Activated CD8-positive, alpha-beta T cell treated with anti-CD3 and anti-CD28 coated beads, Interleukin-2, amount 10 ng/mL, durations not matched to agents 7 days and 5 days (primary cell): ENCODE data around the gene MB21D2. TPM values are rescaled to one million over a fixed set of nuclear protein-coding genes. Genes with fewer than 3 reads are reported as not detected.

Experiments
- ATAC-seq: fragments of 150-1000 bp; cut with Tn5 transposase; one replicate; pipeline ENCODE4 v1.10.0; 2021; ENCODE audit warnings: moderate library complexity
- CTCF ChIA-PET: fragments of 350-600 bp; sonication (Branson Sonifier 250); formaldehyde crosslinking; loops from one replicate; lab custom pipeline; 2021; ENCODE audit warnings: antibody characterized with exemption; lab: Charles Lee
- POLR2A ChIA-PET: fragments of 350-600 bp; sonication (Branson Sonifier 250); formaldehyde crosslinking; loops from one replicate; lab custom pipeline; 2021; ENCODE audit warnings: antibody characterized with exemption; lab: Charles Lee
- DNase-seq: peaks from one replicate; pipeline ENCODE4 v3.0.0-alpha.2; 2020
- H3K27ac Mint-ChIP-seq: one replicate; pipeline ENCODE4 v1.8.0; 2021; ENCODE audit warnings: mild to moderate bottlenecking, mixed read lengths
- H3K27me3 Mint-ChIP-seq: one replicate; pipeline ENCODE4 v1.8.0; 2021; ENCODE audit warnings: low read depth, mixed read lengths
- H3K36me3 Mint-ChIP-seq: one replicate; pipeline ENCODE4 v1.8.0; 2021; ENCODE audit warnings: low read depth, mixed read lengths
- H3K4me1 Mint-ChIP-seq: one replicate; pipeline ENCODE4 v1.8.0; 2021; ENCODE audit warnings: low read depth, mixed read lengths
- H3K4me3 Mint-ChIP-seq: one replicate; pipeline ENCODE4 v1.8.0; 2021; ENCODE audit warnings: mild to moderate bottlenecking, mixed read lengths
- H3K9me3 Mint-ChIP-seq: one replicate; pipeline ENCODE4 v1.8.0; 2022; ENCODE audit warnings: mixed read lengths; ENCODE audit not compliant: insufficient read depth
- total RNA-seq, 2 experiments: library from RNA; stranded (reverse); gene quantifications; one replicate each; pipeline ENCODE4 v1.2.3, GENCODE V29; 2021

MB21D2 gene
- total RNA-seq, 2 experiments from 2014 or later = 6.5 to 7.2 TPM

DNA sequence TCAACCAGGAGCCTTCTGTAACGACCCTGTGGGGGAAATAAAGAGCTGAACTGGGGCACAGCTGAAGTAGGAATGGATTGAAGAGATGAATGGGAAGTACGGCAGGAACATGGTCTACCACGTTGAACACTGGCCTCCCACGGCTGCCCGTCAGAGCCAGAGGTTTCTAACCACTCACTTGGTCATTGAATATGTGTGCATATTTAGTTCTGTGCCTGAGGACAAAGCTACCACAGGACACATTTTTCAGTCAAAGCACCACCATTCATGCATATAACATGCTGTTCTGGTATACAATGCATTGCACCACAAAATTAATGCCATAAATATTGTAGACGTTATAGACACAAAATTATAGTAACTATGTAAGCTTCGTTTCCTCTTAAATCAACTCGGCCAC lies 75.5 kb downstream of the MB21D2 start:
- peaks cover 28% of the 10 kb centered on the region for H3K4me1 Mint-ChIP-seq
- H3K27ac Mint-ChIP-seq = no peak overlapping the region
- DNase-seq = no peak
- no peaks in the 10 kb centered on the region for H3K36me3 Mint-ChIP-seq
- no peak overlapping the region for H3K4me3 Mint-ChIP-seq
- POLR2A ChIA-PET = no interaction called here
- H3K27me3 Mint-ChIP-seq = no peaks in the 10 kb centered on the region
- ATAC-seq = no peak
- no peaks in the 10 kb centered on the region for H3K9me3 Mint-ChIP-seq
- CTCF ChIA-PET = no interaction called here

- no peaks in the 10 kb centered on the region for H3K27me3 Mint-ChIP-seq
- no peak for ATAC-seq
- H3K27ac Mint-ChIP-seq = no peak overlapping the region
- ChIA-PET POLR2A (no interaction called here), CTCF (no interaction called here)
- no peak overlapping the region for H3K4me3 Mint-ChIP-seq
- H3K4me1 Mint-ChIP-seq = peaks cover 26% of the 10 kb centered on the region
- DNase-seq = no peak
- no peaks in the 10 kb centered on the region for H3K36me3 Mint-ChIP-seq
- no peaks in the 10 kb centered on the region for H3K9me3 Mint-ChIP-seq
These were observed 76.2 kb downstream of the MB21D2 start for GRCh38 chr3:192841428-192841827.

GRCh38 chr3:192840143-192840836 lies 77.4 kb downstream of the MB21D2 start:
- no peak for ATAC-seq
- H3K4me1 Mint-ChIP-seq = peaks cover 35% of the 10 kb centered on the region
- POLR2A ChIA-PET = no interaction called here
- no peaks in the 10 kb centered on the region for H3K9me3 Mint-ChIP-seq
- H3K27me3 Mint-ChIP-seq = no peaks in the 10 kb centered on the region
- CTCF ChIA-PET = interaction anchor here (0.7 kb wide), 1 partner anchor 23 kb away, joined by 3 read pairs; no protein-coding TSS in a partner anchor
- no peak overlapping the region for H3K27ac Mint-ChIP-seq
- DNase-seq = no peak
- peaks cover 3% of the 10 kb centered on the region for H3K36me3 Mint-ChIP-seq
- H3K4me3 Mint-ChIP-seq = no peak overlapping the region

- DNase-seq (no peak), ATAC-seq (no peak)
- H3K9me3 Mint-ChIP-seq = no peaks in the 10 kb centered on the region
- H3K4me3 Mint-ChIP-seq = no peak overlapping the region
- peaks cover 3% of the 10 kb centered on the region for H3K36me3 Mint-ChIP-seq
- H3K27ac Mint-ChIP-seq = no peak overlapping the region
- ChIA-PET CTCF (no interaction called here), POLR2A (no interaction called here)
- H3K4me1 Mint-ChIP-seq = peaks cover 41% of the 10 kb centered on the region
- H3K27me3 Mint-ChIP-seq = no peaks in the 10 kb centered on the region
These were observed 81.5 kb downstream of the MB21D2 start for GRCh38 chr3:192835818-192836815.

- ChIA-PET POLR2A (no interaction called here), CTCF (no interaction called here)
- Mint-ChIP-seq H3K4me3 (no peak overlapping the region), H3K4me1 (peaks cover 42% of the 10 kb centered on the region), H3K27me3 (no peaks in the 10 kb centered on the region), H3K9me3 (no peaks in the 10 kb centered on the region), H3K36me3 (peaks cover 8% of the 10 kb centered on the region), H3K27ac (no peak overlapping the region)
- DNase-seq (no peak), ATAC-seq (no peak)
These were observed 83.2 kb downstream of the MB21D2 start for GRCh38 chr3:192834428-192834827.

DNA sequence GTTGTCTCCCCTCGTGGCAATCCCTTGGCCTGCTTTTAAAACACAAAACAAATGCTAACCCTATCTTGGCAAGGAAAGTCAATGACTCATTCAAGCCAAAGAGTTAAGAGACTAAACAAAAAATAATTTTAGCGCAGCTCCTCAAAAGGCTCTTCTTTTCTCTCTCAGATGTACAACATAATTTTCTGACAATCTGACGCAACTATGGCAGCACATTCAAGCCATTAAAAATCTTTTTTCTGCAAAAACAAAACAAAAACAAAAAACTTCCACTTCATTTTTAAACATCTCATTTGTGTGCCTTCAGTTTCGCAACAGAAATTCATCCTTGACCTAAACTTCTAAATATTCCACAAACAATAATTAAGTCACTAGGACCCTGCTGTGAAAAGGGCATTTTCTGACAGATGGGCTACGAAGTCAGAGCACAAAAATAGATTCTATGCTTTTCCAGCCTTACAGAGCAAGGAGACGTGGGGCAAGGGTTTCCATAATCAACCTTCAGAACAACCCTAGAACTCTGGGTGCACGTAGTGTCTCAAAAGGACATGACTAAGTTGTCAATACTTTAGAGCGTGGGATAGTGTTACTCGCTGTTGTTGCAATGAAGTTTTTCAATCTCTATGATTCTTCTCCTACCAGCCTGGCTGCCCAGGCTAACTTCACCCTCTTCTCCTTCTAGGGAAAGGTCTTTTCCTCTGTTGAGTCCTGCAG lies 84.3 kb downstream of the MB21D2 start:
- peaks cover 35% of the 10 kb centered on the region for H3K4me1 Mint-ChIP-seq
- no peak overlapping the region for H3K4me3 Mint-ChIP-seq
- peaks cover 10% of the 10 kb centered on the region for H3K36me3 Mint-ChIP-seq
- DNase-seq = no peak
- ChIA-PET POLR2A (no interaction called here), CTCF (interaction anchor here (1.2 kb wide), 1 partner anchor 17 kb away, joined by 3 read pairs; no protein-coding TSS in a partner anchor)
- ATAC-seq = no peak
- no peaks in the 10 kb centered on the region for H3K9me3 Mint-ChIP-seq
- H3K27ac Mint-ChIP-seq = no peak overlapping the region
- H3K27me3 Mint-ChIP-seq = no peaks in the 10 kb centered on the region

- CTCF ChIA-PET = interaction anchor here (1.2 kb wide), 1 partner anchor 15 kb away, joined by 3 read pairs; no protein-coding TSS in a partner anchor
- no peaks in the 10 kb centered on the region for H3K9me3 Mint-ChIP-seq
- H3K36me3 Mint-ChIP-seq = peaks cover 13% of the 10 kb centered on the region
- no peak overlapping the region for H3K4me3 Mint-ChIP-seq
- no peak for DNase-seq
- H3K27ac Mint-ChIP-seq = no peak overlapping the region
- no peaks in the 10 kb centered on the region for H3K27me3 Mint-ChIP-seq
- peaks cover 23% of the 10 kb centered on the region for H3K4me1 Mint-ChIP-seq
- POLR2A ChIA-PET = interaction anchor here (0.6 kb wide), 1 partner anchor 82 kb away, joined by 3 read pairs; no protein-coding TSS in a partner anchor
- no peak for ATAC-seq
These were observed 85.8 kb downstream of the MB21D2 start for GRCh38 chr3:192831801-192832347.

- no peak overlapping the region for H3K27ac Mint-ChIP-seq
- DNase-seq (no peak), ATAC-seq (no peak)
- POLR2A ChIA-PET = no interaction called here
- H3K9me3 Mint-ChIP-seq = no peaks in the 10 kb centered on the region
- CTCF ChIA-PET = no interaction called here
- no peaks in the 10 kb centered on the region for H3K27me3 Mint-ChIP-seq
- peaks cover 17% of the 10 kb centered on the region for H3K4me1 Mint-ChIP-seq
- H3K4me3 Mint-ChIP-seq = no peak overlapping the region
- peaks cover 13% of the 10 kb centered on the region for H3K36me3 Mint-ChIP-seq
These were observed 86.5 kb downstream of the MB21D2 start for GRCh38 chr3:192831111-192831644.

GRCh38 chr3:192830291-192831110 lies 87.2 kb downstream of the MB21D2 start:
- Mint-ChIP-seq H3K27ac (no peak overlapping the region), H3K4me3 (no peak overlapping the region), H3K4me1 (peaks cover 11% of the 10 kb centered on the region), H3K9me3 (no peaks in the 10 kb centered on the region), H3K27me3 (no peaks in the 10 kb centered on the region), H3K36me3 (peaks cover 11% of the 10 kb centered on the region)
- ChIA-PET CTCF (interaction anchor here (1.0 kb wide), 1 partner anchor 14 kb away, joined by 3 read pairs; no protein-coding TSS in a partner anchor), POLR2A (no interaction called here)
- DNase-seq = no peak
- ATAC-seq = no peak

GRCh38 chr3:192827863-192828594 lies 89.6 kb downstream of the MB21D2 start:
- Mint-ChIP-seq H3K4me3 (no peak overlapping the region), H3K36me3 (peaks cover 10% of the 10 kb centered on the region), H3K27me3 (no peaks in the 10 kb centered on the region), H3K4me1 (peaks cover 9% of the 10 kb centered on the region), H3K9me3 (no peaks in the 10 kb centered on the region), H3K27ac (no peak overlapping the region)
- ChIA-PET CTCF (no interaction called here), POLR2A (no interaction called here)
- ATAC-seq (no peak), DNase-seq (no peak)
